ENCODE measurements around the gene TBC1D14. TPM values are rescaled to one million over a fixed set of nuclear protein-coding genes. Genes with fewer than 3 reads are reported as not detected.

The TBC1D14 gene
- total RNA-seq, 2 donors from 2014 or later = 42.3 to 43.5 TPM

GRCh38 chr4:7068883-7069282 lies 159.3 kb downstream of the TBC1D14 start:
- no peaks in the 10 kb centered on the region for H3K9me3 ChIP-seq (ENCODE audit: control insufficient read depth, low read length)
- peaks cover 13% of the 10 kb centered on the region for H3K36me3 ChIP-seq (ENCODE audit: control insufficient read depth, insufficient read depth, low read length)
- Mint-ChIP-seq H3K36me3 (ENCODE audit: low read depth) (peaks cover 10% of the 10 kb centered on the region), H3K4me3 (peak overlapping the region; percentile 71), H3K4me1 (peaks cover 8% of the 10 kb centered on the region), H3K27ac (peak overlapping the region; percentile 74), H3K27me3 (ENCODE audit: insufficient read depth) (peaks cover 26% of the 10 kb centered on the region), H3K9me3 (no peaks in the 10 kb centered on the region)
- H3K9ac ChIP-seq (ENCODE audit: extremely low read depth, low read length, poor library complexity, severe bottlenecking) = no peak overlapping the region
- peak overlapping the region; percentile 91 for H3K4me3 ChIP-seq (ENCODE audit: low read length)
- no peak overlapping the region for H3K27ac ChIP-seq (ENCODE audit: low read depth, low read length)
- WGBS, 2 experiments (ENCODE audit: insufficient coverage in 1 of 2, insufficient read length in 1 of 2) = 8 to 18% methylated on average over 6 to 20 of the region's 20 CpGs
- DNase-seq = peak; percentile 82
- no peak for TF ChIP-seq CTCF (conservative IDR thresholded peaks at IDR 0.05)
- no peaks in the 10 kb centered on the region for H3K4me1 ChIP-seq (ENCODE audit: control insufficient read depth, insufficient read depth, low read length)
- peaks cover 22% of the 10 kb centered on the region for H3K27me3 ChIP-seq (ENCODE audit: control insufficient read depth, insufficient read depth, low read length, poor library complexity, severe bottlenecking)

GRCh38 chr4:7070729-7071511 lies 161.3 kb downstream of the TBC1D14 start:
- WGBS, 2 experiments (ENCODE audit: insufficient coverage in 1 of 2, insufficient read length in 1 of 2) = 36 to 46% methylated on average over 17 to 23 of the region's 23 CpGs
- H3K4me3 ChIP-seq (ENCODE audit: low read length) = no peak overlapping the region
- Mint-ChIP-seq H3K4me1 (peaks cover 8% of the 10 kb centered on the region), H3K36me3 (ENCODE audit: low read depth) (no peaks in the 10 kb centered on the region), H3K9me3 (no peaks in the 10 kb centered on the region), H3K27ac (no peak overlapping the region), H3K4me3 (no peak overlapping the region), H3K27me3 (ENCODE audit: insufficient read depth) (peaks cover 26% of the 10 kb centered on the region)
- H3K4me1 ChIP-seq (ENCODE audit: control insufficient read depth, insufficient read depth, low read length) = no peaks in the 10 kb centered on the region
- H3K27me3 ChIP-seq (ENCODE audit: control insufficient read depth, insufficient read depth, low read length, poor library complexity, severe bottlenecking) = peaks cover 22% of the 10 kb centered on the region
- TF ChIP-seq CTCF (conservative IDR thresholded peaks at IDR 0.05) = peak; percentile 96
- H3K9ac ChIP-seq (ENCODE audit: extremely low read depth, low read length, poor library complexity, severe bottlenecking) = no peak overlapping the region
- peak; percentile 98 for DNase-seq
- H3K36me3 ChIP-seq (ENCODE audit: control insufficient read depth, insufficient read depth, low read length) = no peaks in the 10 kb centered on the region
- H3K27ac ChIP-seq (ENCODE audit: low read depth, low read length) = no peak overlapping the region
- H3K9me3 ChIP-seq (ENCODE audit: control insufficient read depth, low read length) = no peaks in the 10 kb centered on the region

- peaks cover 33% of the 10 kb centered on the region for H3K27me3 Mint-ChIP-seq (ENCODE audit: insufficient read depth)
These were observed 163.4 kb downstream of the TBC1D14 start for GRCh38 chr4:7073059-7073458.

More at GRCh38 chr4:7073059-7073458, 163.4 kb downstream of the TBC1D14 start:
- TF ChIP-seq CTCF (conservative IDR thresholded peaks at IDR 0.05) = no peak
- WGBS, 2 experiments (ENCODE audit: insufficient coverage in 1 of 2, insufficient read length in 1 of 2) = 91 to 92% methylated on average over 14 of the region's 14 CpGs
- DNase-seq = no peak
- Mint-ChIP-seq H3K4me1 (peaks cover 3% of the 10 kb centered on the region), H3K27ac (no peak overlapping the region), H3K4me3 (no peak overlapping the region), H3K9me3 (no peaks in the 10 kb centered on the region), H3K36me3 (ENCODE audit: low read depth) (no peaks in the 10 kb centered on the region)
- Histone ChIP-seq H3K36me3 (ENCODE audit: control insufficient read depth, insufficient read depth, low read length) (no peaks in the 10 kb centered on the region), H3K27me3 (ENCODE audit: control insufficient read depth, insufficient read depth, low read length, poor library complexity, severe bottlenecking) (peaks cover 22% of the 10 kb centered on the region), H3K4me3 (ENCODE audit: low read length) (no peak overlapping the region), H3K4me1 (ENCODE audit: control insufficient read depth, insufficient read depth, low read length) (no peaks in the 10 kb centered on the region), H3K9ac (ENCODE audit: extremely low read depth, low read length, poor library complexity, severe bottlenecking) (no peak overlapping the region), H3K27ac (ENCODE audit: low read depth, low read length) (no peak overlapping the region), H3K9me3 (ENCODE audit: control insufficient read depth, low read length) (no peaks in the 10 kb centered on the region)

Measured in endodermal cell (in vitro differentiated cells).